Activated naive CD8-positive, alpha-beta T cell treated with anti-CD3 and anti-CD28 coated beads, Interleukin-2, amount 50 U/mL, for 16 hours (primary cell): ENCODE data around the gene UGDH.
"Not testable (repeated sequence)": the region's sequence is repeated elsewhere in the genome, so short reads cannot be mapped to it uniquely, and the experiment has no call there.

Source experiments
- DNase-seq: peaks from one replicate; pipeline ENCODE4 v3.0.0-alpha.2; 2020; ENCODE audit warnings: low read depth, low spot score

UGDH gene

DNA sequence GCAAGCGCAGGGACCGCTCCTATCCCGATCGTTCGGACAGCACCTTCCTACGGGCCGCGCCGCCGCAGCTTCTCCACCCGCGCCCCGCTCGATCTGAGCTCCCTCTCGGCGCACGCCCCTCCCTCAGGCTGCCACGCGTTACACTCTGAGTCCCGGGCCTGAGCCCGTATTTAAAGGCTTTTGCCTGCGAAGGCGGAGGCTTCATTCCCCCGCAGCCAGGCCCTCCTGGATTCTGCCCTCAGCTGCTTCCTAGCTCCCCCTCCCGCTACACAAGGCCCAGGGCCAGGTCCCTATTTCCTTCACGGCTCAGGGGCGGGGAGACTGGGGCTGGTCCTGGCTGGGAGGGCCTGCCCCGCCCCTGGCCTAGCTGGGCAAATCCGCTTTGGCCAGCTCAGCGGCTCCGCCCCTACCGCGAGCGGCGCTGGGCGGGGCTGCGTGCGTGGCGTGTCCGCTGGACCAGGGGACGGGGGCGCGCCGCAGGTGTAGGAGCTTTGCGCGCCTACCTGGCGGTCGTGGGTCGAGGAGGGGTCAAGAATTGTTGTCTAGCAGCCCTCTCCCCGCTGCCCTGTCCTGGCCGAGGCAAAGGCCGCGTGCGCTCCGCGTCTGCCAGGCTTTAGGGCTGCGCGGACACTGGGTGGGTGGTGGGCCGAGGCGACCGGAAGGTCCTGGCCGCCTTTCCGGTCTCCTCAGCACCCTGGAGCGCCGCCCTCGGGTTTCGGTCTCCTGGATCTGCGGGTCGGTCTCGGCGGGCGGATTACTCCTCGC, at the start of gene UGDH:
TSS of gene UGDH (minus strand) at position 144 of the 765 bp plus-strand sequence. CDS start 5,927 bp downstream, outside the sequence.
- peak; percentile 85 for DNase-seq

DNA sequence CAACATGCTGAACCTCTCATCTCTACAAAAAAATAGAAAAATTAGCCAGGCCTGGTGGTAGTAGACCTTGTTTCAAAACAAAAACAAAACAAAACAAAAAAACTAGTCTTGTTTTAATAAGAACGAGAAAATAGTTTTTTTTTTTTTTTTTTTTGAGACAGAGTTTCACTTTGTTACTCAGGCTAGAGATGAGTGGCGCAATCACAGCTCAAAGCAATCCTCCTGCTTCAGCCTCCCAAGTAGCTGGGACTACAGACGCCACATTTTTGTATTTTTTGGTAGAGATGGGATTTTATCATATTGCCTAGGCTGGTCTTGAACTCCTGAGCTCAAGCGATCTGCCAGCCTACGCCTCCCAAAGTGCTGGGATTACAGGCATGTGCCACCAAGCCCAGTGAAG, 47.7 kb upstream of the UGDH start:
- no peak for DNase-seq

- no peak for DNase-seq
Measured at GRCh38 chr4:39571504-39571903, 44.3 kb upstream of the UGDH start.

DNA sequence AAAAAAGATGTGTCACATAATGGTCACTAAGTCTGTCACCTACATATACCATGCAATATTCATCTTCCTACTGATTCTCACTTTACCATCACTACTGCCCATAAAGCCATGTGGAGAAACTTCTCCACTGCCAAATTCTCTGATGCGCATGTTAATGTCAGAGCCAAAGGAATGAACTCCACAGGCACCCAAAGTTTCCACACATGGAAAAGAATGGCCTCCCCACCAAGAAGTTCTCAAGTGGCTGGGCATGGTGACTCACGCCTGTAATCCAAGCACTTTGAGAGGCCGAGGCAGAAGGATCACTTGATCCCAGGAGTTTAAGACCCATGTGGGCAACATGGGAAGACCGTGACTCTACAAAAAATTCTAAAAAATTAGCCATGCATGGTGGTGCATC, 43.8 kb upstream of the UGDH start:
- no peak for DNase-seq

DNA sequence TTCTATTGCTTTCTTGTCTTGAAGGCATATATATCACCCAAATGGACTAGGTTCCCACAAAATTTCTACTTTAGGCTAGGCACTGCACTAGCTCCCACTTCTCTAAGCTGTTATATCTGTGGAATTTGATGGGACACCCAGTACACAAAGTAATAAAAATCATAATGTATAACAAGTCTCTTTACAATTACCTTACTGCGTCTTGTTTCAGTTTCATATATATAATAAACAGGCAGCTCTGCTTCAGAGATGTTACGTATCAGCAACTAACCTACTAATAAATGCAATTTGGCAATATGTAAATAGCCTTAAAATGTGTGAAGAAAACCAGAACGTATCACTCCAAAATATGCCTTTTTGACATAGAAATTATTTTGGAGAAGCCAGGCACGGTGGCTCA, 42.0 kb upstream of the UGDH start:
- no peak for DNase-seq

- DNase-seq, result no peak
Measured at GRCh38 chr4:39568805-39569204, 41.6 kb upstream of the UGDH start.

DNA sequence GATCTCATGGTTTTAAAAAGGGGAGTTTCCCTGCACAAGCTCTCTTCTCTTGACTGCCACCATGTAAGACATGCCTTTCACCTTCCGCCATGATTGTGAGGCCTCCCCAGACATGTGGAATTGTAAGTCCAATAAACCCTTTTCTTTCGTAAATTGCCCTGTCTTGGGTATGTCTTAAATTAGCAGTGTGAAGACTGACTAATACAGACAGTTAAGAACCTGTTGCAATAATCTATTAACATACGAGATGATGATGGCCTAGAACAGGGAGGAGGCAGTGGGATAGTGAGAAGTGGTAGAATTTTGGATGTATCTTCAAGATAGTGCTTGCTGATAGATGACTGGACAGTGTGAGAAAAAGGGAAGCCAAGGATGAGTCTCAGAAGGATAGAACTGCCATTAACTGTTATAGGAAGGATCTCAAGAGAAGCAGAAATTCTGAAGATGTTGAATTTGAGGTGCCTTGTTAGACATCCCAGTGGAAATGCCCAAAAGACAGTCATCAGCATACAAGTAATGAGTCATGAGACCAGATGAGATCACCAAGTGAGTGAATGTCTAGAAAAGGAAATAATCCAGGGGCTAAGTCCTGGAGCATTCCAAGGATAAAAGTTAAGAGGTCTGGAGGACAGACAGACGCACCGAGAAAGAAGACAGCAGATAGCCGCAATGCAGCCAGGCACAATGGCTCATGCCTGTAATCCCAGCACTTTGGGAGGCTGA, 38.8 kb upstream of the UGDH start:
- no peak for DNase-seq

DNA sequence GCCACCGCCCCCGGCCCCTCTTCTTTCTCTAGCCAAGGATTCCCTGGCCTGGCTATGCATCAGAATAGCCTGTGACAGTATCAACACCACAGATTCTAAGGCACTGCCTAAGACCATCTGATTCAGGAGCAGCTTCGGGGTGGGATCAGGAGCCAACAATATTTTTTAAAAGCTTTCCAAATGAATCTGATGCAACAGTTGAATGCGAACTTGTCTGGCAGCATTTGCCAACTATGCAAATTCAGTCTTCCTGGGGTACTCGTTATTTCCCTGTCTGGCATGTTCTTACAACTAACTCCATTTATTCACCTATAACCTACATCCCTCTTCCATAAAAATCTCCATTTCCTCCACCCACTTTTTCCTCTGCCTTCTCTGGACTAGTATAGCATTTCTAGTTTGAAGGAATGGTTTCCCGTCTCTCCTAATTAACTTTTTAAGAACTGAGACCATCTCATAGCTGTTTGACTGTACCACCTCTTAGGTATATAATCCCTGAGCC, 36.2 kb upstream of the UGDH start:
- DNase-seq, result no peak

GRCh38 chr4:39562792-39563191, 35.6 kb upstream of the UGDH start:
- DNase-seq, result no peak

DNA sequence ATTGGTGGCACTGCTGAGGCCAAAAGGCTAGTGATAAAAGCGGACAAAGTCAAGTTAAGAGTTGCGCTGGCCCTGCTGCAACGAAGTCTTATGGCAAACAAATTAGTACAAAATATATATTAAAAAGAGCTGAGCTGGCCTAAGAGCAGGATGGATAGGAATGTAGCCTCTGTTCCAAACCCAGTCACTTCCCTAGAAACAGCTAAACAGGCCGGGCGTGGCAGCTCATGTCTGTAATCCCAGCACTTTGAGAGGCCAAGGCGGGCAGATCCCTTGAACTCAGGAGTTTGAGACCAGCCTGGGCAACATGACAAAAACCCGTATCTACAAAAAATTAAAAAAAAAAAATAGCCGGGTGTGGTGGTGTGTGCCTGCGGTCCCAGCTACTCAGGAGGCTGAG, 32.4 kb upstream of the UGDH start:
- no peak for DNase-seq

DNA sequence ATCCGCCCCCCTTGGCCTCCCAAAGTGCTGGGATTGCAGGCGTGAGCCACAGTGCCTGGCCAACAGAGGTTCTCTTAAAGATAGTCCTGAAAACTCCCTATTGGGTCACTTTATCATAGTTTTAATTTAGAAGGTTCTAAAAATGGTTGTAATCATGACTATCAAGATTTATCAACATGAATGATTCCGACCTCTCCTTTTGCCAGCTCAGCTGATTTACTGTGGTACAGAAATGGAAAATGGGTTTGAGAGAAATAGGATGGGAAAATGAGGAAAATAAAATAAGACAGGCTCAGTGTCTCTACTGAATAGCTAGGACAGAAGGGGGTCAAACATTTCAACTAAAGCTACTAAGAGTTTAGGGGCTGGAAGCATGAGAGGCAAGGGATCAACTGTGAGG, 28.2 kb upstream of the UGDH start:
- DNase-seq, result no peak

DNA sequence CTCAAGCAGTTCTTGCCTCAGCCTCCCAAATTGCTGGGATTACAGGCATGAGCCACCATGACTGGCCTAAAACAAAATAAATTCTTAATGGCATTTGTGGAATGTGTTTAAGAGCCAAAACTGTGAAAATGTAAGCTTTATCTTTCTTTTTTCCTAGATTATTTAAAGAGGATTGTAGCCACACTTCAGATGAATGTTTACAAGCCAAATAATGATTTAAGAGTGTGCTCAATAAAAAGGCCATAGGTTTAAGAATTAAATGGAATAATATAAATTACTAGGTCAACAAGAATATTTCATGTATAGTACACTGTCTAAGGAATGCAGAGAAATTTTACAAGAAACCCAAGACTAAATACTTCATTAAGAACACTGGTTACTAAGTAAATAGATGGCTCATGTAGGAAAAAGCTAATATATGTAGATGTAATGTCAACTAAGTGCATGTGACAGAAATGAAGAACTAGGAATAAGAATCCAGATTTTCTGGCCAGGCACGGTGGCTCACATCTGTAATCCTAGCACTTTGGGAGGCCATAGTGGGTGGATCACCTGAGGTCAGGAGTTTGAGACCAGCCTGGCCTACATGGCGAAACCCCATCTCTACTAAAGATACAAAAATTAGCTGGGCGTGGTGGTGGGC, 21.3 kb upstream of the UGDH start:
- no peak for DNase-seq

DNA sequence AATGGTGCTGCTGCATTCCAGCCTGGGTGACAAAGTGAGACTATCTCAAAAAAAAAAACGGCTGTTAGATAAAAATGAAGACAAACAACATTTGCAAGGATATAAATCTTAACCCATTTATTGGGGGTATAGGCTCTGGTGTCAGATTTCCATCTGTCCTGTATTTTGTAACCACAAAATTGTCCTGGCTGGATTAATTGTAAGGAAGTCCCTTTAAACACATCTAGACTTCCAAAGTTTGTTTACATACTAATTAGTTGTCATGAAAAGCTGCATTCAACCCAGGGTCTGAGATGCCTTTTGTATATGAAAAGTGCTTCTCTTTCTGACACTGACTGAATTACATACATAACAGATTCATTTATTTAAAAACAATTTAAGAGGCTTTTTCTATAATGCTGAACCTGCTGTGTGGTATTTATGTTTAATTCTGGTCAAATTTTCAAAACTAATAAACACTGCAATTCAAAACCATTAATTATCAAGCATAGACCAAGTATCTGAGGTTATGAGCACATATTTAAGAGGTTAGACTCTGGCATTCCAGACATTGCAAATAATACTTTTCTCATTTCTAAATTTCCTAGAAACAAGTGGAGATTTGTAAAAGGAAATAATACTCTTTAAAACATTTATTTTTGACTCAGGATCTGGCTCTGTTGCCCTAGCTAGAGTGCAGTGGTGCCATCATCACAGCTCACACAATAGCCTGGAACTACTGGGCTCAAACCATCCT, 17.5 kb upstream of the UGDH start:
- no peak for DNase-seq

GRCh38 chr4:39544080-39544479, 16.8 kb upstream of the UGDH start:
- DNase-seq, result not testable (repeated sequence)

DNA sequence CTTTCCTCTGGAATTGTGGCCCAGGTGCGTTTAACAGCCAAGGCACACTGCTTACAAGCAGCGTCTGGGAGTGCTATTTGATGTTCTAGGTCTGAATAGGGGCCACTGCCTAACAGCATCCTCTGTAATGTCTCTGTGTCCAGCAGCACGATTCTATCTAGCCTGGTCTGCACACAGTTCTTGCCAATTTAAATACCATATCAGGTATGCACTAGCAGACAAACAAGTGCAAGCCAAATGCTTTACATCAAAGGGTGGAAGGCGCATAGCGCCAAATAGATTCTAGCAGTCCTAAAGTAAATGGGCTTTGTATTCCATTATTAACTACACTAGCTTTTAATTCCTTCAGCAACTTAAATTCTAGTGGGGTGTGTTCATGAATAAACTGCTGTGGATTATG, 15.8 kb upstream of the UGDH start:
- DNase-seq, result no peak

DNA sequence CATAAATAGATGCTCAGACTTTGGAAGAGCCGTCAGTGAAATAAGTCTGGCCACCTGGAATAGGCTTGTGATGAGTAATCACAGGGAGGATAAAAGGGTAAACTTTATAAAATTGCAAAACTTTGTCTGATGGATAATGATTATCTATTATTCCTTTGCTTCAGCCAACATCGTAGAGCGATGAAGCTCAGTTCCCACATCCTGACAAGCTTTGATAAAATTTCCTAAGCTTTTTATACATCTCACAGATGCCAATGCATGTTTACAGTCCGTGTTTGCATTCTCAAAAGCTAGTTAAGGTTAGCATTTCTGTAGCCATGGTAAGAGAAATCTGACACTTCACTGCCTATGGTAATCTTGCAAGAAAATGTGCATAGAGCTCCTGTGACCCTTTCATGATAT, 15.4 kb upstream of the UGDH start:
- no peak for DNase-seq

DNA sequence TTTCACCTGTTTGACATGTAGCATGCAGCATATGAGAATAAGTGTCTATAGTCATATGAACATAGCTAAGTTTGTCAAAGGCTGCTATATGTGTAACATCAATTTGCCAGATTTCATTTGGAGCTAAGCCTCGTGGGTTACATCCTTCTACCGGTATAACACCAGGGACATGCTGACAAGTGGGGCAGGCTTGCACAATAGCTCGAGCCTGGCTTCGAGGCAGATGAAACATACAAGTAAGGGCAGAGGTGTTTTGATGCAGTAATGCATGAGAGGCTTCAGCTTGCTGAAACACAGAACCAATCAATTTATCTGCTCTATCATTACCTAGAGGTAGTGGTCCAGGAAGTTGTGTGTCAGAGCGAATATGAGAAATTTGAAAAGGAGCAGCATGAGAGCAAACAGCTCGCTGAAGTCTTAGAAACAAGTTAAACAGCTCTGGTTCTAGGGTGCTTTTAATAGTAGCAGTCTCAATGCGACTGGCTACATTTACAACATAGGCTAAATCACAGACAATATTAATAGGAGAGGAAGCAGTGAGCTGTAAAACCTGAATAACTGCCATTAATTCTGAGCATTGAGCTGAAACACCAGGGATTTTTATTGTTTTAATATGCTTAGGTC, 14.9 kb upstream of the UGDH start:
- no peak for DNase-seq

- no peak for DNase-seq
Measured at GRCh38 chr4:39539089-39539611, 11.9 kb upstream of the UGDH start.

- DNase-seq, result no peak
Measured at GRCh38 chr4:39533541-39533940, 6.3 kb upstream of the UGDH start.

DNA sequence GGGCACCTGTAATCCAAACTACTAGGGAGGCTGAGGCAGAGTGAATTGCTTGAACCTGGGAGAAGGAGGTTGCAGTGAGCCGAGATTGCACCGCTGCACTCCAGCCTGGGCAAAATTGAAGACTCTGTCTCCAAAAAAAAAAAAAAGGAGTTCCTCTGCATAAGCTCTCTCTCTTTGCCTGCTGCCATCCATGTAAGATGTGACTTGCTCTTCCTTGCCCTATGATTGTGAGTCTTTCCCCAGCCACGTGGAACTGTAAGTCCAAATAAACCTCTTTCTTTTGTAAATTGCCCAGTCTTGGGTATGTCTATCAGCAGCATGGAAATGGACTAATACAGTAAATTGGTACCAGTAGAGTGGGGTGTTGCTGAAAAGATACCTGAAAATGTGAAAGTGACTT, 5.0 kb upstream of the UGDH start:
- not testable (repeated sequence) for DNase-seq

DNA sequence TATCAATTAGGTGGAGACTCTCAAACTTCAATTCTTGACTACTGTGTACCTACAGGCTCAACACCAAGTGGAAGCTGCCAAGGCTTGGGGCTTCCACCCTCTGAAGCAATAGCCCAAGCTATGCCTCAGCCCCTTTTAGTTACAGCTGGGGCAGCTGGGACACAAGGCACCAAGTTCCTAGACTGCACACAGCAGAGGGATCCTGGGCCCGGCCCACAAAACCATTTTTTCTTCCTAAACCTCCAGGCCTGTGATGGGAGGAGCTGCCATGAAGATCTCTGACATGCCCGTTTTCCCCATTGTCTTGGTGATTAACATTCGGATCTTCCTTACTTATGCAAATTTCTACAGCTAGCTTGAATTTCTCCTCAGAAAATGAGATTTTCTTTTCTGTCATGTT, 3.4 kb upstream of the UGDH start:
- DNase-seq, result no peak
